Ishikawa (cell line): ENCODE data around the gene PSD2.
A peak's percentile ranks its signal among the peaks of the same experiment; 100 is the strongest.

Source experiments
- CEBPB ChIP-seq: IDR thresholded peaks from 2 replicates; pipeline ENCODE4 v1.6.1; 2012
- CREB1 ChIP-seq: IDR thresholded peaks from 2 replicates; pipeline ENCODE4 v1.6.1; 2012; ENCODE audit warnings: low read depth
- EGR1 ChIP-seq: IDR thresholded peaks from 2 replicates; pipeline ENCODE4 v1.6.1; 2012
- EP300 ChIP-seq: IDR thresholded peaks from 2 replicates; pipeline ENCODE4 v1.6.1; 2012; ENCODE audit warnings: borderline replicate concordance
- FOXM1 ChIP-seq: IDR thresholded peaks from 2 replicates; pipeline ENCODE4 v1.6.1; 2012; ENCODE audit warnings: low read depth, borderline replicate concordance
- NFIC ChIP-seq: IDR thresholded peaks from 2 replicates; pipeline ENCODE4 v1.6.1; 2012
- RAD21 ChIP-seq: IDR thresholded peaks from 2 replicates; pipeline ENCODE4 v1.6.1; 2012; ENCODE audit warnings: low read depth
- REST ChIP-seq: IDR thresholded peaks from 2 replicates; pipeline ENCODE4 v1.6.1; 2012; ENCODE audit warnings: low read depth, mild to moderate bottlenecking
- TAF1 ChIP-seq: IDR thresholded peaks from 2 replicates; pipeline ENCODE4 v1.6.1; 2012; ENCODE audit warnings: low read depth, mild to moderate bottlenecking
- TCF12 ChIP-seq: IDR thresholded peaks from 2 replicates; pipeline ENCODE4 v1.6.1; 2012; ENCODE audit warnings: low read depth
- TEAD4 ChIP-seq: IDR thresholded peaks from 2 replicates; pipeline ENCODE4 v1.6.1; 2012
- USF1 ChIP-seq: IDR thresholded peaks from 2 replicates; pipeline ENCODE4 v1.6.1; 2012
- YY1 ChIP-seq: IDR thresholded peaks from 2 replicates; pipeline ENCODE4 v1.6.1; 2012; ENCODE audit warnings: low read depth
- ZBTB7A ChIP-seq: IDR thresholded peaks from 2 replicates; pipeline ENCODE4 v1.6.1; 2012; ENCODE audit warnings: low read depth
- TF ChIP-seq, protein P1 (sequence below): IDR thresholded peaks from 2 replicates; pipeline ENCODE4 v1.6.1; 2012

Gene PSD2

GRCh38 chr5:139862313-139862712, 66.7 kb downstream of the PSD2 start:
- TF ChIP-seq EP300, result no peak
- no peak for TF ChIP-seq NFIC
- TF ChIP-seq TEAD4, result no peak
- TF ChIP-seq EGR1, result no peak
- TF ChIP-seq TAF1, result no peak
- no peak for TF ChIP-seq YY1
- no peak for TF ChIP-seq TCF12
- no peak for TF ChIP-seq REST

- TF ChIP-seq EGR1 (no peak), YY1 (no peak), REST (no peak)
Measured at GRCh38 chr5:139862803-139863202, 67.2 kb downstream of the PSD2 start.

- no peak for TF ChIP-seq NFIC
- no peak for TF ChIP-seq YY1
- TF ChIP-seq REST, result no peak
- no peak for TF ChIP-seq EGR1
- TF ChIP-seq EP300, result no peak
- TF ChIP-seq TCF12, result no peak
- no peak for TF ChIP-seq USF1
- TF ChIP-seq FOXM1, result no peak
- TF ChIP-seq CREB1, result no peak
- TF ChIP-seq, protein P1, sequence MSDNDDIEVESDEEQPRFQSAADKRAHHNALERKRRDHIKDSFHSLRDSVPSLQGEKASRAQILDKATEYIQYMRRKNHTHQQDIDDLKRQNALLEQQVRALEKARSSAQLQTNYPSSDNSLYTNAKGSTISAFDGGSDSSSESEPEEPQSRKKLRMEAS, result no peak
- no peak for TF ChIP-seq CEBPB
- TF ChIP-seq TAF1, result no peak
- TF ChIP-seq RAD21, result no peak
- no peak for TF ChIP-seq ZBTB7A
- no peak for TF ChIP-seq TEAD4
Measured at GRCh38 chr5:139863361-139863760, 67.8 kb downstream of the PSD2 start.

DNA sequence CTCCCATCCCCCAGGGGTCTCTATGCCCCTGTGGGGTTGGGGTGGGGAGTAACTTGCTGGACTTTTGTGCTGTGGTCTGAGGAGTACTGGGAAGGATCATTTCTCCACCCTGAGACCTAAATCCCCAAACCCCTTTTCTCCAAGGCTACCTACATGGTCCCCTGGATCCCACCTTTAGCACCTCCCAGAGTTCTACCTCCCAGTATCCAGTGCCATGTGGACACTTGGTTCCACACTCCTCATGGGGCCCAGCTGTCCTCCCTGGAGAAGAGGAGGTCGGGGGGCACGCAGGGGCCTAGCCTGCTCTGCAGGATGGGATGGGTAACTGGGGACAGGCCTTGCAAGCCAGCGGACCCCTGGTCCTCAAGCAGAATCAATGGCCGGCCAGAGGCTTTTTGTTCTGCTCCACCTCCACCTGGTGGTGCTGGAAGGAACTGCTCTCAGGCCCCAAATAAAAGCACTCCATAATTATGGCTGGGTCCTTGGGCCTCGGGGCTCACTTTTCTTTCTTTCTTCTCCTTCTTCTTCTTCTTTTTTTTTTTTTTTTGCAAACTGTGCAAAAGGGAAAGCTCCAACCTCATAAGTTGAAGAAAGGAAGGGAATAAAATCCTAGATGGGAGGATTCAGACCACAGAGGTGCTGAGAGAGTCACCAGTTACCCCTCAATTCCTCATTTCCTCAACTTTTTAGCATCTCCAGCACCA, 68.4 kb downstream of the PSD2 start:
- TF ChIP-seq, protein P1, result no peak
- TF ChIP-seq EP300, result no peak
- no peak for TF ChIP-seq CREB1
- TF ChIP-seq YY1, result peak; percentile 73
- TF ChIP-seq TEAD4, result no peak
- TF ChIP-seq RAD21, result peak; percentile 79

GRCh38 chr5:139864716-139865483, 69.3 kb downstream of the PSD2 start:
- TF ChIP-seq TAF1 (no peak), RAD21 (no peak), YY1 (no peak), TEAD4 (no peak), USF1 (no peak), CREB1 (no peak), EGR1 (no peak), NFIC (no peak), REST (no peak), CEBPB (no peak), ZBTB7A (no peak), EP300 (no peak), TCF12 (no peak), FOXM1 (no peak)
- TF ChIP-seq, protein P1, result no peak
